Eye (tissue), 1 donor: Measurements from ENCODE around the gene MRPL20.

ENCODE experiments used
- DNase-seq: peaks from one replicate; pipeline ENCODE4 v3.0.0-alpha.2; 2015

The MRPL20 gene

DNA sequence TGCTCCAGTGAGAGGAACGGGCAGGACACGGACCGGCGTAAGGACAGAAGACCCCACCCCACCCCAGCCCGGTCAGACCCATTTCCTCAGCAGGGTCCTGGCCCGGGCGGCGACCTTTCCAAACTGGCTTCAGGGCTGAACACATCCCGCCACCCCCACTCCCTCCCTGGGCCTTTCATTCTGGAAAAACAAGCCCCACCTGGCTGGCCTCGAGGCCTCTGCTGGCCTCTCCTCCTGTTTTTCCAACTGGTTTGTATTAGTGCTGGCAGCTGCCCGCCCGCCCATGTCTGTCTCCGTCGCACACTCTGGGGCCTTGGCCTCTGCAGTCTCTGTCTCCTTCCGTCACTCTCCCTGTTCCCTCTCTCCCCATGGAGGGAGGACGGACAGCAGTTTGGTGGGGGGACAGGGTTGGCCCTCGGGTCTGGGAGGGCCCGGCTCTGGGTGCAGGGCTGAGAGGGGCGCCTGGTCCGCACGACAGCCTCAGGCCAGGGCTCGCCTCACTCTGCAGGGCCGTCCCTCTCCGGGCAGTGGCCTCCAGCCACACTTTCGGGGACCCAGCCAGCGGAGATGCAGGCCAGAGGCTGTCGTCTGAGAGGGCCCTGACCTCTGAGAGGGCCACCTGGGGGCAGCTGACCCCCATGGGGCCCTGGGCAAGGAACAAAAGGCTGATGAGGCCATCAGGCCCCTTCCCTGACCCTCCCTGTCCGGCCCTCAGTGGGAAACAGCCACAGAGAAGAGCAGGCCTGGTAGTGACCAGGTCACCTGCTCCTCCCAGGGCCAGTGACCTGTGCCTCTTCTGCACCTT, 47.2 kb downstream of the MRPL20 start:
- DNase-seq = peak; percentile 85

DNA sequence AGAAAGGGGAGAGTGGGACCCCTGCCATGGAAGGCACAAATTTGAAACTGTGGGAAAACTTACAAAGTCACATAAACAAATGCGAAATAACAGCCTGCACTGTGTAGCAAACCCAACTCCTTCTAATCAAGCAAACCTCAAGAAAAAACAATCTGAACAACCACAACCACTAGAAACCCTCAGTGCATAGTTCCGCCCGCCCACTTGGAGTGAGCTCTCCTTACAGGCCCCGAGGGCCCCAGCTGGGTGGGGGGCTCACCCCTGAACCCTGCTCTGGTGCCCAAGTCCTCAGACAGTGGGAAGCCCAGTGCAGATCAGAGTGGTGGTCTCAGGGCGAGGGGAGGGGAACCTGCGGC, 47.8 kb downstream of the MRPL20 start:
- DNase-seq = peak; percentile 66

DNA sequence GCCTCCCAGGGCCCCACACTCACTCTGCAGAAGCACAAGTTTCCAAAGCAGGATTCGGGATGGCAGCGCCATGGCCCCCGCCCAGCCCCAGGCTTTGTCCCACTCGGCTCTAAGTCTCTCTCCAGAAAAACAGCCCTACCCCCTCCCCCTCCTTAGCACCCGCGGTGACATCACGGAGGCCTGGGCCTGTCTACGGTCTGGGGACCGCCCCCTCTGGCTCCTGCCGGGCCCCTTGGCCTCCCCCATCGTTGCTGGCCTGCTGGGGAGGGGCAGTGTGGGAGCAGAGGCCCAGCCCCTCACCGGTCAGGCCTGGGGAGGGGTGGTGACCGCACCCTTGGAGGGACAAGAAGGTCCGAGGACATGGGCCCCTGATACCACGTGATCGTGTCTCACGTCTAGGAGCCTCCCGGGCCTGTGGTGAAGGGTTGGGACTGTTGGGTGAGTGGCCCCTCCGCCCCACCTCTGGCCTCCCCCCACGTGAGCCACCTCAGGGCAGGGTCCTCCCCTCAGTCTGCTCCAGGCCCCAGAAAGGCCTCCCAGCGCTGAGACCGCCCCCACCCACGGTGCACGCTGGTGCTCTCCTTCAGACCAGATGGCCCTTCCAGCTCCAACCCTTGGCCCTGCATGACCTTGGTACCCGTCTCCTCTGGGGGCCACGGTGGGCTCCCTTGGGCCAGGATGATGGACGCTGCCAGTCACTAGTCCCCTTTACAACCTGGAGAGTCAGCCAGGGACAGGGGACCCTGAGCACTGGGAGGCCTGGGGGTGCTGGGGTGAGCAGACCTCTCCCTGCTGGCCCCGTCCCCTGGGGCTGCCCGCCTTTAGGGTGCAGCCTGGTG, 48.4 kb downstream of the MRPL20 start, which contains the start of gene MXRA8:
Gene MXRA8 (minus strand): TSS at position 123 of the 839 bp plus-strand sequence. CDS start 51 bp downstream, at position 72.
- DNase-seq = peak; percentile 91

DNA sequence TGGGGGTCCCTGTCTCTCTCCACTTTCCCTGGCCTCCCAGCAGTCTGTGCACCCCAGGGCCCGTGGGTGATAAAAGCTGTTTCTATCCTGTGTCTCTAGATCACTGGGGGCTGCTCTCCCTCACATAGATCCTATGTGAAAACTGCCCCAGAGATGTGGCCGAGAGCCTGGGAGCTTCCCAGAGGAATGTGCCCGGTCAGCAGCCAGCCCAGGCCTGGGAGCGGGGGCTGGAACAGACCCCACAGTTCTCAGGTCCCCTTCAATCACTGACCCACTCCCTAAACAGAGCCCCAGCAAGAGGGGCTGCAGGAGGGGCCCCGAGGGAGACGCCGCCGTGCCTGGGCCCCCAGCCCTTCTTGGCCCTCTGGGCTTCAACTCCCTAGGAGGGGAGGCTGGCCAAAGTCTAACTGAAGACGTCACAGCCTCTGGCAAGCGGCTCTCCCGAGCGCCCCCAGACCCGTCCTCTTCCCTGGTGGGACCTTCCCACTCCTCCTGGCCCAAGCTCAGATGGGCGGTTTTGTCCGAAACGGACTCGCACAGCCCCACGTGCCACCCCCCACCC, 49.1 kb downstream of the MRPL20 start:
- DNase-seq = peak; percentile 70

DNA sequence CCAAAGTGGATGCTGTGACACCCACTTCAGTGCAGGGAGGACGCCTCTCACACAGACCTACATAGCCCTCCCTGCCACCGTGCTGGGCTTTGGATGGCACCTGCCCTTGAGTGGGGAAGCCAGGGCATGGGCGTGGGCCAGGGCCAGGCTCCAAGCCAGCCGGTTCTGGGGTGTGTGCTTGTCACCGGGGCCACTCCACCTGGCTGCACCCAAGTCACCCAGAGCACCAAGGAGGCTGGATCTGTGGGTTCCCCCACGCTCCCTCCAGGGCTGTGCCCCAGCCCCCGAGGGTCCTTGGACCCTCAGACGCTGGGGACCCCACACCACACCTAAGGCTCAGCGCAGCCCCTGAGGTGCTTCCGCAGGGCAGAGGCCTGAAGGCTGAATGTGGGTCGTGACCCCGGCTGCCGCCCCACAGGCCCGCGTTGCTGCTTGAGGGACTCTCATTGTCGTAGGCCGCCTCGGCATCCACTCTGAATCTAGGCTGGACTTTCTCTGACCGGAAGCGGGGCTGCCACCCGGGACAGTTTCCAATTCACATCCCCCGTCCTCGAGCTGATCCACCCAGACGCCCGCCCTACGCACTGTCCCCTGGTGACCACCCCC, 50.2 kb downstream of the MRPL20 start:
- DNase-seq = peak; percentile 52

DNA sequence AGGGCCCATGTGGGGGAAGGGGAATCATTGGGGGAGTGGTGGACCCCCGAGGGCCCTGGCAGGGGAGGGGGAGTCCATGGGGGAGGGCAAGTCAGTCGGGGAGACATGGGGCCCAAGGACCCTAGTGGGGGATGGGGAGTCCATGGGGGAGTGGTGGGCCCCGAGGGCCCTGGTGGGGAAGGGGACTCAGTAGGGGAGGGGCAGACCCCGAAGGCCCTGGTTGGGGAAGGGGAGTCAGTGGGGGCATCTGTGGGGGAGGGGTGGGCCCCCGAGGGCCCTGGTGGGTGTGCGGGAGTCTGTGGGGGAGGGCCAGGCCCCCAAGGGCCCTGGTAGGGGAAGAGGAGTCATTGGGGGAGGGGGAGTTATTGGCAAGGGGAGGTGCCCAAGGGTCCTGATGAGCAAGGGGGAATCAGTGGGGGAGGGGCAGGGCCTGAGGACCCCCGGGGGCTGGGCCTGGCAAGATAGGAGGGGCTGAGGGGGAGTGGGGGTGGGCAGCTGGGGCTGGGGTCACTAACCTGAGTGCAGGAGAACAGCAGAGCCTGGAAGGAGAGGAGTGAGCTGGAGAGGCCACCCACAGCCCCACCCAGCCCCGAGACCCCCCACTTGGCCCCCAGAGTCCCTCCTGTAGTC, 50.8 kb downstream of the MRPL20 start:
- no peak for DNase-seq

DNA sequence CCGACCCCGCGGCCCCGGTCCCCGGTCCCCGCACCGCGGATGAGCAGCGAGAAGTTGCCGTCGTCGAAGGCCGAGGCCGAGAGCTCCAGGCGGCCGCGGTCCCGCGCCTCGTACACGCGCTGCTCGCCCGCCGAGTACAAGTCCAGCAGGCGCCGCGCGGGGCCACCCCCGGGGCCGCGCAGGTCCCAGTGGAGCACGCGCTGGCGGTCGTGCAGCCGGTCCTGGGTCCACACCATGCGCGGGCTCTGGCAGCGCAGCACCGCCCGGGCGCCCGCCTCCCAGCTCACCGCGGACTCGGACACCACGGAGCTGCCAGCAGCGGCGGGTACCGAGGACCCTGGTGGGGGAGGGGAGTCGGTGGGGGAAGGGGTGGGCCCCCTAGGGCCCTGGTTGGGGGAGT, 51.7 kb downstream of the MRPL20 start:
- DNase-seq = peak; percentile 69

DNA sequence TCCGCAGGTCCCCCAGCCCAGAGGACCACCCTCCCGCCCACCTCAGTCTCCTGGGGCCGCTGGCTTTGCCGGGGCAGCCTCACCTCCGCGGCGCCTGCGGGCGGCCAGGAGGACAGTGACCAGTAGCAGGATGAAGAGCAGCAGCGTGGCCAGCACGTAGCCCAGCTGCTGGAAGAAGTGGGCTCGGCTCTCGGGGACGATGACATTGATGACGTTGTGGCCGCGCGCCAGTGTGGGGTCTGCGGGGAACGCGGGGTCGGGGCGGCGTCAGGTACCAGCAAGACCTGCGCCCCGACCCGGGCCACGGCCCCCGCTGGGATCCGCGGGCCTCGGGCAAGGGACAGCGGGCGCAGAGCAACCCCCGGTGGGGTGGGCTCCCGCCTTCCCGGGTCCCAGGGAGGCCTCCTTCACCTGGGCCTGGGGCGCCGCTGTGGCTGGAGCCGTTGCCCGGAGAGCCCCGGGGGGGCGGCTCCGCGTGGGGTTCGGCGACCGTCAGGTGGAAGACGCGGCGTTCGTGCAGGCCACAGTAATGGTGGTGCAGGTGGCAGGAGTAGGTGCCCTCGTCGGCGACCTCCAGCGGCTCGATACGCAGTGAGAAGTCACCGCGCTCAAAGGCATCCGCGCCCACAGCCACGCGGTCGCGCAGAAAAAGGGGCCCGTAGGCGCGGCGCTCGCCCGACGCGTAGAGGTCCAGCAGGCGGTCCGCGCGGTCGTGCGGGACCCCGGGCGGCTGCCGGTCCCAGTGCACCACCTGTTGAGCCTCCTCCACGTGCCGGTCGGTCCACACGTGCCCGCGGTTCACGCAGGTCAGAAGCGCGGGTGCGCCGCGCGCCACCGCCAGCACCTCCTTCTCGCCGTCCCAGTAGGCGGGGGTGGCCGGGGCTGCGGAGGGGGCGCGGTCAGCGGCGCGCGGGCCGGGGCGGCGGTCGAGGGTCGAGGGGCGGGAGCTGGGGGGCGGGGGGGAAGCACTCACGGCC, 52.5 kb downstream of the MRPL20 start:
- no peak for DNase-seq

DNA sequence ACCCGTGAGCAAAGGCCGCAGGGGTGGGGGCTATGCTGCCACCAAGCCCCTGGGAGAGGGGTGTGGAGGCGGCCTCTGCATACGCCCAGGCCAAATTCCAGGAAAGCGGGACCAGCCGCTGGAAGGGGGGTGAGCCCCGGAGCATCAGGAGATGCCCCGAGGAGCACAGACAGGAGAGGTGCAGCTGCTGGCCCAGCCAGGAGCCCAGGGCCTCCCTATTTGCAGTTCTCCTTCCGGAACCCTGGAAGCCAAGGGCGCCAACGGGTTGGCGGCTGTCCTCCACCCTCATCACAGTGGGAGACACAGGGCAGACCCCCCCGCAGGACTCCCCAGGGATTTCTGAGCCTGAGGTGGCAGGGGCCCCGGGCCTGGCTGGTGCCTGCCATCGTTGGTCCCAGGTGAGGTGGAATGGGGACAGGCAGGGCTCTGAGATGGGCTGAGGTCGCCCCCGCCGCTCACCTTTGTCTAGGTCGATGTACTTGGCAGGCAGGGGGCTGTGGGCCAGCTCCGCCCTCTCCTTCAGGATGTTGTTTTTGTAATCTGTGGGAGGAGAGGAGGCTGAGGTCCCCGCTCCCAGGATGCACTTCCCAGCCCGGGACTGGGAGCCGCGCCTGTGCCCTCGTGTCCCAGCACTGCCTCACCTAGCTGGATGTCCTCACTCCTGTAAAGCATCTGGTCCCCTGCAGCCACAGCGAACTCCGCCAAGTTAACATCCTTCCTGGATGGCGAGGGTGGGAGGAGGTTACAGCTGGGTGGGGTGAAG, 53.5 kb downstream of the MRPL20 start:
- DNase-seq = no peak

DNA sequence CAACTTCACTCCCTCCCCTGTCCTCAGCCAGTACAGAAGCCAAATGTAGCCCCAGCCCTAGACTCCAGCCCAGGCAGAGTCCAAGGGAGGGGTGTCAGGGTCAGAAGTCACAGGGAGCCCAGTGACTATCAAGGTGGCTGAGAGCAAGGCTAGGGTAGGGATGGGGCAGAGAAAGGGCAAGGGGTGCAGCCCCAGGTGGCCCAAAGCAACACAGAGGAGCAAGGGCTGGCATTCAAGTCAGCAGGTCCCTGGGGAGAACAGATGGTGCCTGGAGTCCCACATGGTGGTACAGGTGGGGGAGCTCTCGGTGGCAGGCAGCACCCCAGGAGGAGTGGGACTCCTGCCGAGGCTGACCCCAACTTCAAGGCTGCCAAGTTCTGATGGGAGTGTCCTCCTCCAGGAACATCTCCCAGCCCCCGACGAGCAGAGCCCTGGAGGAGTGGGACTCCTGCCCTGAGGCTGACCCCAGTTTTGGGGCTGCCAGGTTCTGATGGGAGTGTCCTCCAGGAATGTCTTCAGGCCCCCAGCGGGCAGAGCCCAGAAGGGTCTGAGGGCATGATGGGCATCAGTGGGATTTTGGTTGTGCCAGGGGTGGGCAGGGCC, 54.2 kb downstream of the MRPL20 start:
- DNase-seq = no peak
